HepG2 (cell line): ENCODE measurements around the gene LCK. TPM values are rescaled to one million over a fixed set of nuclear protein-coding genes. Genes with fewer than 3 reads are reported as not detected.

ENCODE experiments used
- HDAC2 ChIP-seq: sonication (generic); formaldehyde crosslinking; IDR thresholded peaks from 2 replicates; pipeline ENCODE4 v1.4.0; 2020; ENCODE audit warnings: missing genetic modification reagents
- ISL2 ChIP-seq: sonication (generic); formaldehyde crosslinking; IDR thresholded peaks from 2 replicates; pipeline ENCODE4 v1.5.0; 2020; ENCODE audit warnings: missing genetic modification reagents
- KDM6A ChIP-seq: IDR thresholded peaks from 2 replicates; pipeline ENCODE4 v1.6.1; 2016; ENCODE audit warnings: low read depth
- MED13 ChIP-seq: sonication (generic); formaldehyde crosslinking; IDR thresholded peaks from 2 replicates; pipeline ENCODE4 v1.5.0; 2020; ENCODE audit warnings: missing genetic modification reagents
- PPARG ChIP-seq: conservative IDR thresholded peaks from 2 replicates; pipeline ENCODE4 v1.6.1; 2016; ENCODE audit warnings: missing biosample characterization, missing genetic modification reagents
- TBL1XR1 ChIP-seq: fragments of 150-350 bp; IDR thresholded peaks from 2 replicates; pipeline ENCODE4 v1.6.1; 2014; ENCODE audit warnings: borderline replicate concordance, low read length; ENCODE audit not compliant: partially characterized antibody
- TBX3 ChIP-seq: fragments of 450-650 bp; IDR thresholded peaks from 2 replicates; pipeline ENCODE4 v1.6.1; 2017; ENCODE audit warnings: antibody characterized with exemption, mild to moderate bottlenecking, inconsistent platforms, borderline replicate concordance
- ZNF10 ChIP-seq: sonication (generic); formaldehyde crosslinking; IDR thresholded peaks from 2 replicates; pipeline ENCODE4 v1.4.0; 2020; ENCODE audit warnings: mild to moderate bottlenecking, low read depth, missing genetic modification reagents, borderline replicate concordance
- ZNF382 ChIP-seq: sonication (generic); formaldehyde crosslinking; IDR thresholded peaks from 2 replicates; pipeline ENCODE4 v1.5.0; 2020; ENCODE audit warnings: missing genetic modification reagents, mild to moderate bottlenecking, borderline replicate concordance
- ZNF619 ChIP-seq: sonication (generic); formaldehyde crosslinking; IDR thresholded peaks from 2 replicates; pipeline ENCODE4 v1.4.0; 2020; ENCODE audit warnings: mild to moderate bottlenecking, missing genetic modification reagents
- ZNF747 ChIP-seq: sonication (generic); formaldehyde crosslinking; IDR thresholded peaks from 2 replicates; pipeline ENCODE4 v1.8.1; 2023; ENCODE audit warnings: missing genetic modification reagents, mild to moderate bottlenecking, borderline replicate concordance
- ZZZ3 ChIP-seq: sonication (generic); formaldehyde crosslinking; IDR thresholded peaks from 2 replicates; pipeline ENCODE4 v1.4.0; 2020; ENCODE audit warnings: missing genetic modification reagents, mild to moderate bottlenecking, borderline replicate concordance
- polyA plus RNA-seq, 8 experiments: library from polyadenylated mRNA; depleted of rRNA in 3 of 8; stranded (reverse) in 7 of 8; unstranded in 1 of 8; fragments of >200 nt; fragmentation: Illumina TruSeq in 4 of 8; extraction: Trizol in 4 of 8; gene quantifications; 2 replicates each; pipeline versions ENCODE4 v1.2.1 to v1.2.3, GENCODE V29; 2011 to 2016; ENCODE audit warnings: low read depth in 4 of 8, missing spikeins in 1 of 8, mixed read lengths in 1 of 8; ENCODE audit not compliant: insufficient read depth in 1 of 8
- total RNA-seq, 5 experiments: library from RNA; depleted of rRNA; stranded (reverse); fragments of >200 nt; fragmentation: Illumina TruSeq; extraction: Trizol; gene quantifications; 2 replicates each; pipeline ENCODE4 v1.2.3, GENCODE V29; 2016; ENCODE audit warnings: low read depth in 1 of 5
- TF ChIP-seq, protein P1 (sequence below): sonication (generic); formaldehyde crosslinking; IDR thresholded peaks from 2 replicates; pipeline ENCODE4 v1.8.1; 2022; ENCODE audit warnings: mild to moderate bottlenecking, missing genetic modification reagents
- TF ChIP-seq, protein P2 (sequence below): sonication (generic); formaldehyde crosslinking; IDR thresholded peaks from 2 replicates; pipeline ENCODE4 v1.4.0; 2020; ENCODE audit warnings: missing genetic modification reagents
- TF ChIP-seq, protein P3 (sequence below): IDR thresholded peaks from 2 replicates; pipeline ENCODE4 v1.6.1; 2016; ENCODE audit warnings: missing biosample characterization, missing genetic modification reagents, low read depth
- TF ChIP-seq, protein P4 (sequence below): IDR thresholded peaks from 2 replicates; pipeline ENCODE4 v1.4.0; 2020; ENCODE audit warnings: mild to moderate bottlenecking, missing genetic modification reagents
- TF ChIP-seq, protein P5 (sequence below): sonication (generic); formaldehyde crosslinking; IDR thresholded peaks from 2 replicates; pipeline ENCODE4 v1.4.0; 2020; ENCODE audit warnings: missing genetic modification reagents, borderline replicate concordance

Gene LCK
- total and polyA plus RNA-seq, 2 of the 13 experiments (the other 11 are each of a cell fraction or from before 2014, with no cell fraction given) = 0.93 to 1.8 TPM

DNA sequence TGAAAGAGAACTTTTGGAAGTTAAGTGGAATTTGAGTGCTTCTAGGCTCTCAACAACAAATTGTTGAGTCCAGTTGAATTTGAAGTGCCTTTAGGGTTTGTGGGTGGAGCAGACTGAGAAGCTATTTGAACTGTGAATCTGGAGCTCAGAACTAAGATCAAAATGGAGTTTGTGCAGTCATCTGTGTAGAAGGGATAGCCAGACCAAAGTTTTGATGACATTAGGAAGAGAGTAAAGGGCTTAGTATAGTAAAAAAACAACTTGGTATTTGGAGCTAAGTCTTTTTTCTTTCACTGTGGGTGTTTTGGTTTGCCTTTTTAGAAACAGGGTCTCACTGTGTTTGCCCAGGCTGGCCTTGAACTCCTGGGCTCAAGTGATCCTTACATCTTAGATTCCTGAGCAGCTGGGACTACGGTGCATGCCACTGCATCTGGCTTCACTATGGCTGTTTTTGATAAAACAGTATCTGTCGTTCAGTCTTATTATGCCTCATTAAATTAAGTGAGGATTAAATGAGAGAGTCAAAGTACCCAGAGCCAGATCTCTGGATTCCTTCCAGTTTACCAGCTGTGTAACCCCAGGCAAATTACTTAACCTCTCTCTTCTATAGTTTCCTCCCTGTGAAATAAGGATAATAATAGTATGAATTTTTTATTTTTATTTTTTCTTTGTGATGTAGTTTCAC, 60.8 kb downstream of the LCK start (continued):
- TF ChIP-seq, protein P1, sequence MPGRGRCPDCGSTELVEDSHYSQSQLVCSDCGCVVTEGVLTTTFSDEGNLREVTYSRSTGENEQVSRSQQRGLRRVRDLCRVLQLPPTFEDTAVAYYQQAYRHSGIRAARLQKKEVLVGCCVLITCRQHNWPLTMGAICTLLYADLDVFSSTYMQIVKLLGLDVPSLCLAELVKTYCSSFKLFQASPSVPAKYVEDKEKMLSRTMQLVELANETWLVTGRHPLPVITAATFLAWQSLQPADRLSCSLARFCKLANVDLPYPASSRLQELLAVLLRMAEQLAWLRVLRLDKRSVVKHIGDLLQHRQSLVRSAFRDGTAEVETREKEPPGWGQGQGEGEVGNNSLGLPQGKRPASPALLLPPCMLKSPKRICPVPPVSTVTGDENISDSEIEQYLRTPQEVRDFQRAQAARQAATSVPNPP (CRISPR knock-in tag) = no peak
- TF ChIP-seq, protein P2, sequence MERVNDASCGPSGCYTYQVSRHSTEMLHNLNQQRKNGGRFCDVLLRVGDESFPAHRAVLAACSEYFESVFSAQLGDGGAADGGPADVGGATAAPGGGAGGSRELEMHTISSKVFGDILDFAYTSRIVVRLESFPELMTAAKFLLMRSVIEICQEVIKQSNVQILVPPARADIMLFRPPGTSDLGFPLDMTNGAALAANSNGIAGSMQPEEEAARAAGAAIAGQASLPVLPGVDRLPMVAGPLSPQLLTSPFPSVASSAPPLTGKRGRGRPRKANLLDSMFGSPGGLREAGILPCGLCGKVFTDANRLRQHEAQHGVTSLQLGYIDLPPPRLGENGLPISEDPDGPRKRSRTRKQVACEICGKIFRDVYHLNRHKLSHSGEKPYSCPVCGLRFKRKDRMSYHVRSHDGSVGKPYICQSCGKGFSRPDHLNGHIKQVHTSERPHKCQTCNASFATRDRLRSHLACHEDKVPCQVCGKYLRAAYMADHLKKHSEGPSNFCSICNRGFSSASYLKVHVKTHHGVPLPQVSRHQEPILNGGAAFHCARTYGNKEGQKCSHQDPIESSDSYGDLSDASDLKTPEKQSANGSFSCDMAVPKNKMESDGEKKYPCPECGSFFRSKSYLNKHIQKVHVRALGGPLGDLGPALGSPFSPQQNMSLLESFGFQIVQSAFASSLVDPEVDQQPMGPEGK (CRISPR knock-in tag) = no peak
- TF ChIP-seq MED13 (CRISPR knock-in tag) (no peak), TBL1XR1 (no peak), ZNF747 (CRISPR knock-in tag) (no peak), ZZZ3 (CRISPR knock-in tag) (no peak), ZNF619 (CRISPR knock-in tag) (no peak), ZNF10 (no peak), PPARG (peak; percentile 39; the same call in 1 of the 2 replicates), ISL2 (CRISPR knock-in tag) (no peak; the same call in 1 of the 2 replicates), KDM6A (CRISPR knock-in tag) (0 out of 2 replicates have a peak, but pooled peaks have one; percentile 28), HDAC2 (CRISPR knock-in tag) (peak; percentile 40; the same call in 1 of the 2 replicates), TBX3 (no peak), ZNF382 (CRISPR knock-in tag) (no peak)
- TF ChIP-seq, protein P3, sequence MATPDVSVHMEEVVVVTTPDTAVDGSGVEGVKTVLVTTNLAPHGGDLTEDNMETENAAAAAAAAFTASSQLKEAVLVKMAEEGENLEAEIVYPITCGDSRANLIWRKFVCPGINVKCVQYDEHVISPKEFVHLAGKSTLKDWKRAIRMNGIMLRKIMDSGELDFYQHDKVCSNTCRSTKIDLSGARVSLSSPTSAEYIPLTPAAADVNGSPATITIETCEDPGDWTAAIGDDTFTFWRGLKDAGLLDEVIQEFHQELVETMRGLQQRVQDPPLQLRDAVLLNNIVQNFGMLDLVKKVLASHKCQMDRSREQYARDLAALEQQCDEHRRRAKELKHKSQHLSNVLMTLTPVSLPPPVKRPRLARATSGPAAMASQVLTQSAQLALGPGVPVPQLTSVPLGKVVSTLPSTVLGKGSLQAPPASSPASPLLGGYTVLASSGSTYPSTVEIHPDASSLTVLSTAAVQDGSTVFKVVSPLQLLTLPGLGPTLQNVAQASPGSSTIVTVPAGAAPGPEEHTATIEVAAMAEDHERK (CRISPR knock-in tag) = no peak
- TF ChIP-seq, protein P4, sequence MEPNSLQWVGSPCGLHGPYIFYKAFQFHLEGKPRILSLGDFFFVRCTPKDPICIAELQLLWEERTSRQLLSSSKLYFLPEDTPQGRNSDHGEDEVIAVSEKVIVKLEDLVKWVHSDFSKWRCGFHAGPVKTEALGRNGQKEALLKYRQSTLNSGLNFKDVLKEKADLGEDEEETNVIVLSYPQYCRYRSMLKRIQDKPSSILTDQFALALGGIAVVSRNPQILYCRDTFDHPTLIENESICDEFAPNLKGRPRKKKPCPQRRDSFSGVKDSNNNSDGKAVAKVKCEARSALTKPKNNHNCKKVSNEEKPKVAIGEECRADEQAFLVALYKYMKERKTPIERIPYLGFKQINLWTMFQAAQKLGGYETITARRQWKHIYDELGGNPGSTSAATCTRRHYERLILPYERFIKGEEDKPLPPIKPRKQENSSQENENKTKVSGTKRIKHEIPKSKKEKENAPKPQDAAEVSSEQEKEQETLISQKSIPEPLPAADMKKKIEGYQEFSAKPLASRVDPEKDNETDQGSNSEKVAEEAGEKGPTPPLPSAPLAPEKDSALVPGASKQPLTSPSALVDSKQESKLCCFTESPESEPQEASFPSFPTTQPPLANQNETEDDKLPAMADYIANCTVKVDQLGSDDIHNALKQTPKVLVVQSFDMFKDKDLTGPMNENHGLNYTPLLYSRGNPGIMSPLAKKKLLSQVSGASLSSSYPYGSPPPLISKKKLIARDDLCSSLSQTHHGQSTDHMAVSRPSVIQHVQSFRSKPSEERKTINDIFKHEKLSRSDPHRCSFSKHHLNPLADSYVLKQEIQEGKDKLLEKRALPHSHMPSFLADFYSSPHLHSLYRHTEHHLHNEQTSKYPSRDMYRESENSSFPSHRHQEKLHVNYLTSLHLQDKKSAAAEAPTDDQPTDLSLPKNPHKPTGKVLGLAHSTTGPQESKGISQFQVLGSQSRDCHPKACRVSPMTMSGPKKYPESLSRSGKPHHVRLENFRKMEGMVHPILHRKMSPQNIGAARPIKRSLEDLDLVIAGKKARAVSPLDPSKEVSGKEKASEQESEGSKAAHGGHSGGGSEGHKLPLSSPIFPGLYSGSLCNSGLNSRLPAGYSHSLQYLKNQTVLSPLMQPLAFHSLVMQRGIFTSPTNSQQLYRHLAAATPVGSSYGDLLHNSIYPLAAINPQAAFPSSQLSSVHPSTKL (CRISPR knock-in tag) = peak; percentile 46; the same call in 1 of the 2 replicates
- TF ChIP-seq, protein P5, sequence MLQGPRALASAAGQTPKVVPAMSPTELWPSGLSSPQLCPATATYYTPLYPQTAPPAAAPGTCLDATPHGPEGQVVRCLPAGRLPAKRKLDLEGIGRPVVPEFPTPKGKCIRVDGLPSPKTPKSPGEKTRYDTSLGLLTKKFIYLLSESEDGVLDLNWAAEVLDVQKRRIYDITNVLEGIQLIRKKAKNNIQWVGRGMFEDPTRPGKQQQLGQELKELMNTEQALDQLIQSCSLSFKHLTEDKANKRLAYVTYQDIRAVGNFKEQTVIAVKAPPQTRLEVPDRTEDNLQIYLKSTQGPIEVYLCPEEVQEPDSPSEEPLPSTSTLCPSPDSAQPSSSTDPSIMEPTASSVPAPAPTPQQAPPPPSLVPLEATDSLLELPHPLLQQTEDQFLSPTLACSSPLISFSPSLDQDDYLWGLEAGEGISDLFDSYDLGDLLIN (CRISPR knock-in tag) = no peak
